Measurements from ENCODE around the gene ARHGAP32.
"Not testable (repeated sequence)": the region's sequence is repeated elsewhere in the genome, so short reads cannot be mapped to it uniquely, and the experiment has no call there.

The ARHGAP32 gene

DNA sequence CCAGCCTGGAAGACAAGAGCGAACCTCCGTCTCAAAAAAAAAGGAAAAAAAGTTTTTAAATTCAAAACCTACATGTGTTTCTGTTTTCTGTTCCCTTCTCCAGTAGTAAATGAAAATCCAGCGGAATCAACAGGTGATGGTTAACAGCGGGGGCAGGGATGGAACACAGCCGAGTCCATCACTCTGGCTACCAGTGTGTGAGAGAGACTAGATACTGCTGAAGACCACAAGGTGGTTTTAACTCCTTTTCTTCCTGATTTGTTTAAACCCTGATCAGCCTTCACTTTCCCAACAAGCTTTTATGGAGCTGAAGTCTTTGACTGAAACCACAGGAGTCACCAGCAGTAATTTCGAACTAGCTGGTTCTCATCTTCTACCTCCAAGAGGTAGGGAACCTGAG is 3.6 kb upstream of the ARHGAP32 start:
- no peak for DNase-seq

- no peak for DNase-seq
These were observed 476 bp downstream of the ARHGAP32 start for GRCh38 chr11:129191649-129192048.

GRCh38 chr11:129190087-129190486 is 2.0 kb downstream of the ARHGAP32 start:
- no peak for DNase-seq

- DNase-seq, result no peak
These were observed 2.5 kb downstream of the ARHGAP32 start for GRCh38 chr11:129189646-129190045.

- DNase-seq, result not testable (repeated sequence)
These were observed 7.0 kb downstream of the ARHGAP32 start for GRCh38 chr11:129185082-129185481.

DNA sequence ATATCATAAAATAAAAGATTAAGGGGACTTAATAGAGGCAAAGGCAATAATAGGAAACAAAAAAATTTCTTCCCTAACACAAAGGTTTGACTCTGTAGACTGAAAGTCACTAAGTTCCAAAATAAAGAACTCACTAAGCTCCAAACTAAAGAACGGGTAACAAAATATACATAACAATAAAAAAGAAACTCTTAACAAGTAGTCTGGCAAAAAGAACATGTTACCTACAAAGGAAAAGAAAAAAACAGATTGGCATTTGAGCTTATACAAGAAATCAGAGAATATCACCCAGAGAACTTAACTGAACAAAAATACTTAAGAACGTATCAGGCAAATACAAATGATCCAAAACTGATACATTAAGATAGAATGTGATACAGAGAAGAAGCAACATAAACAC is 7.5 kb downstream of the ARHGAP32 start:
- DNase-seq, result no peak

GRCh38 chr11:129167315-129167714 is 24.8 kb downstream of the ARHGAP32 start:
- no peak for DNase-seq

- DNase-seq, result no peak
These were observed 28.4 kb downstream of the ARHGAP32 start for GRCh38 chr11:129163714-129164164.

DNA sequence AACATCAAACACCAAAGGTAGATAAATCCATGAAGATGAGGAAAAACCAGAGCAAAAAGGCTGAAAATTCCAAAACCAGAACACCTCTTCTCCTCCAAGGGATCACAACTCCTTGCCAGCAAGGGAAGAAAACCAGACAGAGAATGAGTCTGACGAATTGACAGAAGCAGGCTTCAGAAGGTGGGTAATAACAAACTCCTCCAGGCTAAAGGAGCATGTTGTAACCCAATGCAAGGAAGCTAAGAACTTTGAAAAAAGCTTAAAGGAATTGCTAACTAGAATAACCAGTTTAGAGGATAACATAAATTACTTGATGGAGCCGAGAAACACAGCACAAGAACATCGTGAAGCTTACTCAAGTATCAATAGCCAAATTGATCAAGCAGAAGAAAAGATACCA is 35.0 kb downstream of the ARHGAP32 start:
- DNase-seq, result not testable (repeated sequence)

DNA sequence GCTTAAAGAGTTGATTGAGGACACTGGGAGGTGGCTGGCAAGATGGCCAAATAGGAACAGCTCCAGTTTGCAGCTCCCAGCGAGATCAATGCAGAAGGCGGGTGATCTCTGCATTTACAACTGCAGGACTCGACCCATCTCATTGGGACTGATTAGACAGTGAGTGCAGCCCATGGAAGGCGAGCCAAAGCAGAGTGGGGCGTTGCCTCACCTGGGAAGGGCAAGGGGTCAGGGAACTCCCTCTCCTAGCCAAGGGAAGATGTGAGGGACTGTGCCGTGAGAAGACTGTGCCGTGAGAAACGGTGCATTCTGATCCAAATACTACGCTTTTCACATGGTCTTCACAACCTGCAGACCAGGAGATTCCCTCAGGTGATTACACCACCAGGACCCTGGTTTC is 36.4 kb downstream of the ARHGAP32 start:
- no peak for DNase-seq

- DNase-seq, result no peak
These were observed 43.6 kb downstream of the ARHGAP32 start for GRCh38 chr11:129148487-129148886.

- DNase-seq, result no peak
These were observed 45.9 kb downstream of the ARHGAP32 start for GRCh38 chr11:129146191-129146590.

DNA sequence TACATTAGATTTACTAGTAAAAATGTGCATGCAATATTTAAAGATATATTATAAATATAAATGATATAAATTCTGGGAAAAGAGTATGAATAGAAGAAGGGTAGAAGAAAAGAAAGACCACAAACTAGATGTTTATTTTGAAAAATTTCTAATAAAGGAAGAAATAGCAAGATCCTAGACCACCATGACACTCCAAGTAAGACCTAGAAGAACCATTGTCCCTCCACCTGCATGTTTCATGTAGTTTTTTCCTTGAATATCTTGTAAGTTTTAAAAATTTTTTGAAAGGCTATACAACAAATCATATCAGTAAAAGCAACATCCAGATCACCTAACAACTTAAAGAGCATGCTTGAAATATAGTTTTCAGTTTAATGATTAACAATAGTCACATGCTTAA is 46.8 kb downstream of the ARHGAP32 start:
- DNase-seq, result no peak

DNA sequence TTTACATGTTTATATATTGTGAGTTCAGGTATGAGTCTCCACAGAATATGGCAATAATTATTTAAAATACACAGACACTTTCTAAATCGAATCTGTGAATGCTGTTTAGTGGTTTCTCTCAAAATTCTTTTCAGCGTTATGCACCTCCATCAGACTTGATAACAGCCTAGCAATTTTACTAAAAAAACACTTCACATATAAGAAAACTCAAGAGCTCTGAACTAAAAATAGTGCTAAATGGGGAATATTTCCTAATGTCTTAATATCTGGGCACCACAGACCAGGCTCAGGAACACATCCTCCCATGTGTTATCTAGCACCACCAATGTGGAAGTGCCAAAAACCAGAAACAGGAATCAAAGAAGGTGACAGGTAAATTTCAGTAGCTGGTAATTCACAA is 47.9 kb downstream of the ARHGAP32 start:
- no peak for DNase-seq

- no peak for DNase-seq
These were observed 48.8 kb downstream of the ARHGAP32 start for GRCh38 chr11:129143335-129143734.

GRCh38 chr11:129141748-129142523 is 50.2 kb downstream of the ARHGAP32 start:
- DNase-seq, result no peak

DNA sequence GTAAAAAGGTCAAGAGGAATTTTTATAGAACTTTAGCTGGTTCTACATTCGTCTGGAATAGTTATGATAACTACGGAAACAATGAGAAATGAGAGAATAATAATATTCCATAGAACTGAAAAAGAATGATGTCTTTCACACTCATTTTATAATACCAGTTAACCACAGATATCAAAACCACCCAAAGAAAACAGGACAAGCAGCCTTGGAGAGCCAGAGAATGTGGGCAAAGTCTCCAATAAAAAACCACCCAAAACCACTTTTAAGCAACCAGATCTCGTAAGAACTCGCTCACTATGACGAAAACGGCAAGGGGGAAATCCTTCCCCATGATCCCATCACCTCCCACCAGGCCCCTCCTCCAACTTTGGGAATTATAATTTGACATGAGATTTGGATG is 60.8 kb downstream of the ARHGAP32 start:
- no peak for DNase-seq

GRCh38 chr11:129128881-129129620 is 63.1 kb downstream of the ARHGAP32 start:
- DNase-seq, result not testable (repeated sequence)

GRCh38 chr11:129119036-129119435 is 73.1 kb downstream of the ARHGAP32 start:
- no peak for DNase-seq

DNA sequence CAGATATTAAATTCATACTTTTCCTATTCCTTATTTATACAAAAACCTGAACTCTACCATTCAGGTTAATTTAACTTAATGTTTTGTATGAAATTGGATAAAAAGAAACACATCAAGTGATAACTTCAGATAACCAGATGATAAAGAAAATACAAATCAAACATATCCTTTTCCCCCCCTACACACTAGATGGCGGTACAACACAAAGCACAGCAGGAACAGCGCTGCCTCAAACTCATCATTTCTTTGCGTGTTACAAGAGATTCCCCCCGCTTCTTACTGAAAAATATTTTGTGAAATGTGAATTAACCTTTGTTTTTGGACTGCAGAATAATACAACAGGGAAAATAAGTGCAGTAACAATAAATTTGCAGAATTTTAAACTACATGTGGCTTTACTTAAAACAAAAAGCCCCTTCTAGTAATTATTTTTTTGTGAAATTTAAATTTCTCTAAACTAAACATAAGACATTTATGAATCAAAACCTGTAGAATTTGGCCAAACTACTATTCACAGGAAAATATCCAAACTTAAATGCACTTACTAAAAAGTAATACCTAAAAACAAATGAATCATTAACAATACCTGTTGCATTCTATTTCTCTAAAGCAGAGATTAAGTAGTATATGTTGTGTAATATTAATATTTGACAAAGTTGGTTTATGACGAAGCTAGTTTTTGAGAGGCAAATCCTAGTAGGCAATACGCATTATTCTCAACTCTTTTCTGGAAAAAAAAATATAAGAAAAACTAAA is 74.4 kb downstream of the ARHGAP32 start:
- peak in 1 of 2 experiments; percentile 3 for DNase-seq

DNA sequence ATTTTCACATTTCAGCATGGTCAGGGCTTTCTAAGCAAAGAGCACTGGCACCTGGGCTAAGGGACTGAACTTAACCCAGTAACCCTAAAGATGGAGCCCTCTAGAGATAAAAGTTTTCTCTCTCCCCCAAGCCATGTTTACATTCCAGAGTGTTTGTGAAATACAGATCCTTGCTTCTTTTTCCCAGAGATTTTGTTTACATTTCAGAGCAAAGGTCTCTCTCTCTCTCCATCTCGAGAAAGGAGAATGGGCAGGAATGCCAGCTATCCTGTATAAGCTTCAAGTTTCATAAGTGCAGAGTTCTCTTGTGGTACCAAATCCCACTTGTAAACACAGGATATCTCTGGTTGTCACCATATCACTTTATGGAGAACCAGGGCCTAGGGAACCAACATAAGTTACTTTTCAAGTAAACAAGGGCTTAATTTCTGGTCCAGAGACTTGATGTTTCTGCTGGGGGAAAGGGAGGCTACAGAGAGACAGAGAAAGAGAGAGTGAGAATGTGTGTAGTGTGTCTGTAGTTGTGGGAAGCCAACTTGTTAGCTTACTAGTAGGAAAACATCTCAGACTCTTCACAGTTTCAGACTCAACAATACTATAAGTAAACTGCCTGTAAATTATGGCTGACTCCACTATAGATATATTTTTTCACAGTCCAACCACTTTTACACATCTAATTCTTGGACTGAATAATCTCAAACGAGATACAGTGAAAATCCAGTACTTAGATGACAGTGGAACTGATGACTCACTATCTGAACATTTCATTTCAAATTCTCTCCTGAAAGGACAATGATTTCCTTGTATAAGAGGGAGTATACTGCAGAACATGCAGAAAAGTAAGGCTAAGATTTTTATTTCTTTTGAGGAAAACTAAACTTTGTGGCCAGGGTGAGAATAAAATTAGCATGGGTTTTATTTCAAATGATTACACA is 76.2 kb downstream of the ARHGAP32 start:
- no peak for DNase-seq

- DNase-seq, result no peak
These were observed 82.4 kb downstream of the ARHGAP32 start for GRCh38 chr11:129109701-129110100.
